Activated CD4-positive, alpha-beta T cell treated with anti-CD3 and anti-CD28 coated beads for 48 hours (primary cell): ENCODE data around the gene AKAP6.

Experiments used
- DNase-seq: peaks from one replicate; pipeline ENCODE4 v3.0.0-alpha.2; 2020

AKAP6 gene

DNA sequence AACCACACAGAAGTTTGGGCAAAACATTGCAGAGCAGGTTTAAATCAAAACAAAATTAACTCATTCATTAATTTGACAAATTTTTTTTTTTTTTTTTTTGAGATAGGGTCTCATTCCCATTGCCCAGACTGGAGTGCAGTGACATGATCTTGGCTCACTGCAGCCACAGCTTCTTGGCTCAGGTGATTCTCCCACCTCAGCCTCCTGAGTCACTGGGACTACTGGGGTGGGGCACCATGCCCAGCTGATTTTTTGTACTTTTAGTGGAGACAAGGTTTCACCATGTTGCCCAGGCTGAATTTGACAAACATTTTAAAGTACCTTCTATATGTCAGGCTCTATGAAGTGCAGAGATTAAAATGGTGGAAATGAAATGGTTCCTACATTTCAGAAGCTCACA, 352.5 kb downstream of the AKAP6 start:
- no peak for DNase-seq

DNA sequence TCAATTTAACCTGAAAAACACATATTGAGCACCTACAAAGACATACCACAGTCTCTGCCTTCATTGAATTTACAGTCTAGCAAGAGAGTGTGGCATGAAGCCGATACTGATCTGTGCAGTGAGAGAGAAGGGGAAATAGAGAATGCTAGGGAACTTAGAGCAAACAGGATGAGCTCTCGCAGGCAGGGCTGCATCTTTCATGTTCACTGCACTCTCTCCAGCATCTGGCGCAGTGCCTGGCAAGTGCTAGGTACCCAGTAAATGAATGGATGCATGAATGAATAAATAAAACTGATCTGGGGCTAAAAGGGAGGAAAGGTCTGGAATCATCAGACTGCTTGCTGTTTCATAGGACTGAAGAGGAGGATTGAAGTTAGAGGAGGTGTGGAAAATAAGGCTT, 353.1 kb downstream of the AKAP6 start:
- no peak for DNase-seq

DNA sequence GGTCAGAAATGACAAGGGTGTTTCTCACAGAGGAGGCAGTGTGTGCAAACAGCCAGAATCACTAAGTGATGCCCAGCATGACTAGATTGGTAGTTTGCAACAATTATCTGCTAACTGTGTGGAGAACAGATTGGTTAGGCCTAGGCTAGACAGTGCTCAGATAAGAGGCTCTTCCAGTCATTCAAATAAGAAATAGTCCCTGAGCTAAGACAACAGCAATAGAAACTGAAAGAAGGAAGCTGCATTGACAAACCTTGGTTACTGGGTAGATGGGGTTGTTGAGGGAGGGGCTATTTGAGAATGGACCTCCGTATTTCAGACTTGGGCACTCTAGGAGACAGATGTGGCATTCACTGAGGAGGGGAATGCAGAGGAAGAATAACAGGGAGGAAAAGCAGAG, 354.6 kb downstream of the AKAP6 start:
- DNase-seq = no peak

DNA sequence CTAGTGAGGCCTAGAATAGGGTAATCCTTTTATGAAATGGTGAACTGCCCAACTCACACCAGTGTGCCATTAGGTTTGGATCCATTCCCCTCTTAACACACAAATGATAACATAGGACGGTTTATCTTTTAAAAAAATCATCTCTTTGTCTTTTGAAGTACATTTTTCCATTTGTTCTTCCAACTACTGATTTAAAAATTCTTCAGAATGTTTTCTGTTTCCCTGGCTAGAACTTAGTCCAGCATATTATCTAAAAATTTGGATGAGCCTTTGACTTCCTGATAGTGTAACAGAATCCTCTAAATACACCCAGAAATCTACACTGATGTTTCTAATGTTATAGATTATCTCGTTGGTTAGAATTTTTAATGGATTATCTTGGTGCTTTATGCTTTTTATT, 359.8 kb downstream of the AKAP6 start:
- DNase-seq = no peak

DNA sequence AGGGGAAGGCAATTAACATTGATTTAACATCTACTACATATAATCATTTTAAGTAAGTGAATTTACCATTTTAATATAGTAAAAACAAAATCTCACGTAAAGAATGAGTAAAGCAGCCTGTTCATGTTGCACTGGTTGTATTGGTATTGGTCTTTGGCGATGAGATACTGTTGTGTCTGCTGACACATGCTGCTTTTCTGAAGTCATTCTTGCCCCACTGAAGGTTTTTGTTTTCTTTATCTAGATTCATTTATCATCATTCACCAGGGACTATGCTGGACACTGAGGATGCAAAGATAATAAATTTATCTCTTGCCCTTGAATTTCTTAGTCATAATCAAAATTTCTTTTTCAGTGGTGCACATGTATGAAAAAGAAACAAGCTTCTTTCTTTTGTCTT, 363.3 kb downstream of the AKAP6 start:
- DNase-seq = no peak

DNA sequence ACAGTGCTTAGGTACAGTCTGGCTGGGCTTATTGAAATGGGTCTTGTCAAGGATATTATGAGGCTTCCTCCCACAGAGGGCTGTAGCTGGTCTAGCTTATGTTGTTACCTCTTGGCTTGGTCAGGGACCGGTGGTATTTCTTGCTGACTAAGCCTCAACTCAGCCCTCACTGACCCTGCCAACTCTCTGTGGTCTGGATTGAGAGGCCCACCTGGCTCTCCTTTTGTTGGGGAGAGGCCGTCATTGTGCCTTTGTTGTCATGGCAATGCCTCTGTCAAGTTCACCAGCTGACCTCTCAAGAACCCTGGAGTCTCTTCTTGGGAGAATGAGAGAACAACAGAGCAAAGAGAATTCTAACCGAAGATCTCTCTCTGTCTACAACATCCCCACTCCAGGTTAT, 364.0 kb downstream of the AKAP6 start:
- no peak for DNase-seq

DNA sequence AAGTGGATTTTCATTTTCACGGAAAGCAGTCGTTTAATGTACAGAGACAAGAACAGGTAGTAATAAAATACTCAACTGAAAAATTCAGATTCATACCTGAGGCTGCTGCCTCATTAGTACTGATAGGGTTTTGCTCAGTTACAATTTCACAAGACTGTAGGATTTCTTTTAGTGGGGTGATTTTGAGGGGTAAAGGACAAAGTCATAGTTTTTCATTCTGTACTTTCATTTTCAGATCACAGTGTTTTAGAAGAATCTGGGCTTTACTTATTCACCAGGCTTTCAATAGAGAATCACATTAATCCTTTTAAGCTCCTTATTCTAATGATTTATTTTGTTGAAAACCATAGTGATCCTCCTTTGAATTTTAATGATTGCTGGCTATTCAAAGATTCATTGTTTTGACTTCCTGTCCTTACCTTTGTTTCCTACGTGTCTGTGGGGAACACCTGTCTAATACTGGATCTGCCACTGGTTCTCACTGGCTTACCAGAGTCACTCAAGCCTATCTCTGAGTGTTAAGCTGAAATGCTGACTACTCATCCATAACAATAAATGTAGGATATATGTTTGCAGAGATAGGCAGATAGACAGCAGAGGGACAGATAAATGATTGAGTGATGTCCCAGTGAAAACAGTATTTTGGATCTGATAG, 365.8 kb downstream of the AKAP6 start:
- no peak for DNase-seq

DNA sequence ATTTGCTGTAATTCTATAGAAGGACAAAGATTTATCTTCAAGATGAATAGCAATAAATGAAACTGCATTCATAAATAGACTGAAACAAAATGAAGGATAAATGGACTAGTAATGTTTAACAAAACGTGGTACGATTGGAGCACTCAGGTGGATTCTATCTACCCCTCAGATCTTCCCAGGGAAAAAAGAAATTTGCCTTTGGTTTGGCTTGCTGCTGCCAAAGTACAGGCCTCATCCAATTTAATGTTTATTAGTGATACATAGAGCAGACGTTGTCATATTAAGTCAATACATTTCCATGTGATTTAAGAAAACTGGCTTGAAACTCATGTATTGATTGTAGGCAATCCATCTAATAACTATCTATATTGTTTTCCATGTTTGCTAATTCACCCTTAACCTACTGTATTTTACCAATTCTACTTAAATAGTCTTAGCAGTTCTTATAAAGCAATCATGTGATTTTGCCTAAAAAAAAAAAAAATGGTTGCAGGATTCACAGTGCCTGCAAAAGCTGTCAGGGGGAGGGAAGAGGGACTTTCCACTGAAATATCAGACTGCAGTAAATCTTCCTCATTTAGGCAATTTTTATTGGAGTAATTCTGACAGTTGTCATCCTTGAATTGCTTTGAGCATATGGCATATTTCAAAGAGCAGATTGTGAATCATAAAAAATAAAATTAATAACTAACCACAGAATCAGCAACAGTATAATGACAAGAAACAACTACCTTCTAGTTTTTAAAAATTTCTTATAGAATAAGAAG, 367.4 kb downstream of the AKAP6 start:
- no peak for DNase-seq

DNA sequence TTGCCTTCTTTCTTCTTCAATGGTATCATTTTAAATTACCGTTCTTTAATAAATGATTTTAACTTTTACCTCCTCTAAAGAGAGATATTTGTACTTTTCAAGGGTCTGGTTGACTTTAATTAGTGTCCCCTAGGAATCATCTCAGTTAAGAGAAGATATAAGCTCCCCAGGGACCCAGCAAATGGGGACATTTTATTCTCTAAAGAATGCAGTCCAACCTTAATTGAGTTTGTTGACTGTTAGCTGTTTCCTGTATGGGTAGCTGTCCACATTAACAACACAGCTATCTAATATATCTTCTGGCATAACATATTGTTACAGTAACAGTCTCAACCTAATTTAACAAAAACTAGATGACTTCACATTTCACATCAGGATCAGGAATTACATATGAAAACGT, 368.0 kb downstream of the AKAP6 start:
- no peak for DNase-seq

DNA sequence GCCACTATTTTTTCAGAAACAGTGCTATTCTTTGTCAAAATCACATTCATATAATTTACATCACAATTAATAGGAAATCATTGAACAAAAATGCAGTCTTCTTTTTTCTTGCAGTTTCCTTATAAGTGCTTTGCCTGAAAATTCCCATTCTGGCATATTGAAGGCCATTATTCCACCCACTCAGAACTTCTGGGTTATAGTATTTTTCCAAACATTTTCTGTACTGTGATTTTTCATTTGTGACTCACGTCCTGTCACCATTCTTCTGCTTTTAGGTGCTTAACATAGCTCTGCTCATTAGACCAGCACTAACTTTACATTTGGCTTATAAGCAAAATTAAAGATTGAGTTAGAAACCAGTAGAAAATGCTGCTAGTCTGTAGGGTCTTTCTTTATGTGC, 368.6 kb downstream of the AKAP6 start:
- DNase-seq = no peak

DNA sequence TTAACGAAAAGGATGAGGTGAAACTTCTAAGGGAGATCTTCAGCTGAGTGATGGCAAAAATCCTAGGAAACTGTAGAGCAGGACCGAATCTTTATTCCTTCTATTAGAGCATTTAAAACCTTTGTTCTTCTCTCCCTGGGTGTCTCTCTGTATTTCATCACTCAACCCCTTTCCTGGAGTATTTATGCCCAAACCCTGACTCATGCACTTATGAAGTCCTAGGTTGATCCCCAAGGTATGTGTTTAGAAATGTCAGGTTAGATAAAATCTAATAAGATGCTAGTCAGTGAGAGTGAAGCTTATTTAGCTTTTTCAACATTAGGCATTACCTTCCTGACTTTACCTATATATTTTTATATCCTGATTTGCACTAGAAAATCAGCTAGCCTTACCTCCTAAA, 369.7 kb downstream of the AKAP6 start:
- DNase-seq = no peak

DNA sequence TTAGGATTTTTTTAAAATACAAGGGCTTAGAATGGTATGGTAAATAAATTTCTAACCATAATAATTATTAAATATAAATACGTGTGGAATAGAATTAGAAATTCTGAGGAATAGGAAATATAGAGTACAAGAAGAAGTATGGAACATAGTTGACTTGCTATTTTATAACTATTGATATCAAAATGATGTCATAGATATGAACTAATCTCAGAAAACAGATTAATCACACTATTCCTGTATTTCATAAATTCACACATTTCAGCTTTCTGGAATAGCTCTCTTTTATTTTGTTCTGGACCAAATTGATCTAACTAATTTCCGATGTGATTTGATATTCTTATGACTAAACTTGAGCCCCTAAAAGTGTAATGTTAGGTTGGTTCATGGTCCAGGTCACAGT, 372.4 kb downstream of the AKAP6 start:
- no peak for DNase-seq

DNA sequence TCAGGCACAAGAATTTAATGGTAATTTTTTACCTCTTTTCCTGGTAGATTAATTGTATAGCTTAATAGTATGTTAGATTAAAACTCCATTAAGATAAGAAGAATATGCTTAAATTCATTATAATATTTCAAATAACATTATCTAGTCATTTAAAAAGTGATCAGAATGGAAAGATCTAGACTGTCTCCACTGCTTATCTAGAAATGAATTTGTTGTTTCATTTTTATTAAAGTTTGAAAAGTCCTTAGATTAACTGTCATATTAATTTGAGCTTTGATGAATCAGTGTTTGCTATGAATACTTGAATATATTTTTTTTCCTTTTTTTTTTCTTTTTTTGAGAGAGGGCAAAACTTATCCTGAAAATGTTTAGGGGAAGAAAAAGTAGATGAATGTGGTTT, 373.0 kb downstream of the AKAP6 start:
- no peak for DNase-seq

DNA sequence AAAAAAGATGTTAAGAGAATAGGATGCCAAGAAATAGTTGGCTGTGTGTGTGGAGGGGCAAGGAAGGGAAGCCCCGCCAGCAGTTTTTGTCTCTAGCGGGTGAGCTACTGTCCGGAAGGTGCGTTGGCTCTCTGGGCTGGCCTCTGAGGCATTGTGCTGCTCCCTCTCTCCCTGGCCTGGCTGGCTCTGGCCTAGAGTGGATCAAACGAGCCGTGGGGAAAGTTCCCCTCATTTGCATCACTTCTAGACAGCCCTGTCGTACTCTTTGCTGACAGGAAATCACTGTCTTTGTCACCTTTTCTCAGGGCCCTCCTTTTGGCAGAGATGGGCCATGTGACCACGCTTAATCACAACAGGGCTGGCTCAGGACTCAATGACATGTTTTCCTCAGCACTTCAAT, 373.5 kb downstream of the AKAP6 start:
- peak; percentile 40 for DNase-seq

DNA sequence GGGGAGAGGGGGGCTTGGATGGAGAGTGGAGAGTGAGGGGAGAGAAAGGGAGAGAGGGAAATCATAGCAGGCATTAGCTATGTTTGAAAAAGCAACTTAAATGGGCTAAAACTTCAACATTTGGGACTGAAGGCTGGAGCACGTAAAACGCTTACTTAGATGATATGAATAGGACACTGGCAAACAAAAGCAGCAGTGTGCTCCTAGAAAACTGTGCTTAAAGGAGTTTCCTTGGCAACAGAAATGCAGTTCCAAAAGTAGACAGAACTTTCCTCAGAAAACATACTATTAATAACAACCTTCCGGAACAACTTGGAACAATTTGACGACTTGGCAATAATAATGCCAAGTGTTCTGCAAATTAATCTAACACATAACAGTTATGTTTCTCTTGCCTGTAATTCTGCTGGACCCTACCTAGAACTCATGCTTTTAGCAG, 374.1 kb downstream of the AKAP6 start:
- DNase-seq = no peak

DNA sequence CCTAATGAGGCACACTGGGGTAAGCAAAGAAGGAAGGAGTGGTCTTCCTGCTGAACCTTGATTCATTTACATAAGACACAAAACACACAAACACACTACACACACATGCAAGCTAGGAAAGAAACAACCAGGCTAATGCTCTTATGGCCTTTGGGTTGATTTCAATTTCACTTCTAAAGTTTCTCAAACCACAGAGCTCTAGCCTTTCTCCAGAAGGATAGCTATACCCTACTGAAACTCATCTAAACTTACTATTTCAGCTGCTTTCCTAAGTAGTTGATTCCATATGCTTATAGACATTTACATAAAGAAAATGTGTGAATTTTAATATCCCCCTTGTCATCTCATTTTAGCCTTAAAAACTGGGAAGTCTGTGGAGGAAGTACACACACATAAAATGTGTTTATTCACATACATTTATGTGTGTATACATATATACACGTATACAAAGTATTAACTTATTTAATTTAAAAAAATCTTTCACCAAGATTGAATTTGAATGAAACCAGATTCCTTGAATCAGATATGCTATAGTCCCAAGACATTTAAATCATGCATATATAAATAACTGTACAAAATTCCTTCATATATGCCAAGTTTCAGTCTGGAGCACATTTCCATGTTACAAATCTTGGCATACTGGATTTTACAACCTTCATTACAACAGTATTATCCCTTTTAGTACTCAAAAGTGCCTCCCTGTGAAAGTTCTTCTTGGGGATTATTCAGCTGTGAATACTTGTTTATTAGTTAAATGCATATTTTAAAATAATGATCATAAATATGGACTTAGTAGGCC, 377.8 kb downstream of the AKAP6 start:
- DNase-seq = no peak

DNA sequence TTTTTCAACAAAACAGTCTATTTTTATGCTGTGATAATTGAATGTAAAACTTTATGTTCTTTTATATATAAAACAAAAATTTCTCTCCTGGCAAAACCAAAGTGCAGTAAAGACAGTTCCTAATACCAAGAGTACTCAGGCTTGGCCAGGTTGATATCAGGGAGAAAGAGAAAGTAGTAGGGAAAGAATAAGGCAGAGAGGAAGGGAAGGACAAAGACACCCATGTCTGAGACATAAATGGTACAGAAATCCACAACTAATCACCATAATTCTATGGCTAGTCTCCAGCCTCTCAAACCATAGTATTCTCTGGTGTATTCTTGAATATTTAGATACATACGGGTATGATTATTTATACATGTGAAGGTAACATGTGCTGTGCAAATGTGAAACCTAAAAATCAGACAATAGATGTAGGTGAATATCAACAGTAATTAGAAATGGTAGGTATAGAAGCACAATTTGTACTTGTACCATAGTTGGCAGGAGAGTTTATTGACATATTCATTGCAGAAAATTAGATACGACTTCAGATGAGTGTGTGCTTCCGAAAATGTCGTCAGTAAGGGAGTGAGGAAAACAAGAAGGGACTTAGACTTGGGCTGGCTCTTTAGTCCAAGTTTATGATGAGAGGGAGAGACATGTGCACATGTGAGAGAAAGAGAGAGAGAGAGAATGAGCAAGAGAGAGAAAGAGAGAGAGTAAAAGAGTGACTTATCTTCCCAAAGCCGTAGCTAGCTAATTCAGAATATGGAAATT, 378.8 kb downstream of the AKAP6 start:
- no peak for DNase-seq

DNA sequence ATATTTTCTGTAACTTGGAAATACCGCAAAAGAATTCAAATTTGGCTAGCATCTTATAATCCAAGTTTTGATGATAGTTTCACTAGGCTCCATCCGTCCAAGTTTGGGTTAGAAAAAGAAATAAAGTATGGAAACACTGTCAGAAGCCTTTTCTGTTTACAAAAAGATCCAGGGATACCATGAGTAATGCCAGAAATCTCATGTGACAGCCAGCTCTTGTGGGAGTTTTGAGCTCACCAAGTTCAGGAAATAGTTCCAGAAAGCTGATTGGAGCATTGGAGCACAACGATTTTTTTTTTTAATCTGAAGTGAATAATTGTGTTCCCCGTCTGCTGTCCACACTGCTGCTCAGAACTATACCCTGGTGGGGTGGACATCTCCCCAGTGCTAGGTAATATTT, 379.9 kb downstream of the AKAP6 start:
- DNase-seq = no peak

DNA sequence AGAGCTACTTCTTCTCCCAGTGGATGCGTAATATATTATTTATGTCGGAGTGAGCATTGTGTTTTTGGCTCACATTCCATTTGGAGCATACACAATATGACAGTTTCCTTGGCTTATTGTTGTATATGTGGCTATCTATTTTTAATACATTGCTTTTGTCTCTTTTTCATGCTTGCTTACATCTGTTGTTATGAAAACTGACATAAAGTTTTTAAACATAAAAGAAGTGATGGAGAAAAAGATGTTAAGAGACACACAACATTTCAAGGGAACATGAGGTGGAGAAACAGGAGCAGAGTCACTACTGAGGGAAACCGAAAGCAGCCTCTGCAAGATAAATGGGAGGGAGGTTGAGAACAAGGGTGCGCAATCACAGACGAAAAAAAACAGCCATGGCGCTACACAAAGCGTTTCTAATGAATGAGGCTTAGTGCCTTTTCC, 381.2 kb downstream of the AKAP6 start:
- no peak for DNase-seq

DNA sequence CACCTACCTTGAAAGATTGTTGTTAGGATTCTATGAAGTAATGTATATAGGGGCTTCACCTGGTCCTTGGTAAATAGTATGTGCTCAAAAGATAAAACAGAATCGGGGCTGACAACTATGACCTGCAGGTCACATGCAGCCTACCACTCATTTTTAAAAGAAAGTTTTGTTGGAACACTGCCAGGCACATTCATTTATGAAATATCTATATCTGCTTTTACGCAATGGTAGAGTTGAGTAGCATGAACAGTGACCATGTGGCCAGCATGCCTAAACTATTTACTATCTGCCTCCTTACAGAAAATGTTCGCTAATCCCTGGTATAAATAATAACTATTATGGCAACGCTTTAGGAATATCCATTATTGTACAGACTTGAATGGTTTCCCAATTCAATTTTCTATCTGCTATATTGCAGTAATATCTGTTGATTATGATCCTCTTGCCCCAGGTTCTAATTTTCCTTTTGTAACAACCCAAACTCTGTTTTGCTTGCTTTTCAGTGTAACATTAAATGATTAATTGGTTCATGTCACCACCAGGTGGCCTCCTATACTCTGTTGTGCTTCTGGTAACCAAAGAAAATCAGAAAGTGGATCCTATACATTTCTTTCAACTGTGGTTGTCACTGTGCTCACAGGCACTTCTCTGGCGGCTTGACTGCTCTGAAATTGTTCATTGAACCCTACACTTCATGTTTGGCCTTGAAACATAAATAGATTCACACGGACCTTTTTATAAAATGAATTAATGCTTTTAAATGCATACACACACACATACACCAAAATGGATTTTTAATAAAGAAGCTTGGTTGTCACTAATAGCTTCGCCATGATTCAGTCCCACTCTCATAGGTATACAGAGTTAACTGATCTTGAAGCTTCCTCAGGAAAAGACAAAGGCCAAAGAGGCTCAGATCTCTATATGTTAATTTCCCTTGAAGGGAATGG, 381.9 kb downstream of the AKAP6 start:
- peak; percentile 7 for DNase-seq

DNA sequence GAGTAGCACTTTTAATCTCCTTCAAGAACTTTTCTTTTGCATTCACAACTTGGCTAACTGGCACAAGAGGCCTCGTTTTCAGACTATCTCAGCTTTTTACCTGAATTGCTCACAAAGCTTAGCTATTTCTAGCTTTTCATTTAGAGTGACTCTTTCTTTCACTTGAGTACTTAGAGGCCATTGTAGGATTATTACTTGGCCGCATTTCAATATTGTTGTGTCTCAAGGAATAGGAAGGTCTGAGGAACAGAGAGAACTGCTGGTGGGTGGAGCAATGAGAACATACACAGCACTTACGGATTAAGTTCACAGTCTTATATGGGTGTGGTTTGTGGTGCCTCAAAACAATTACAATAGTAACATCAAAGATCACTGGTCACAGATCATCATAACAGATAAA, 384.8 kb downstream of the AKAP6 start:
- no peak for DNase-seq

DNA sequence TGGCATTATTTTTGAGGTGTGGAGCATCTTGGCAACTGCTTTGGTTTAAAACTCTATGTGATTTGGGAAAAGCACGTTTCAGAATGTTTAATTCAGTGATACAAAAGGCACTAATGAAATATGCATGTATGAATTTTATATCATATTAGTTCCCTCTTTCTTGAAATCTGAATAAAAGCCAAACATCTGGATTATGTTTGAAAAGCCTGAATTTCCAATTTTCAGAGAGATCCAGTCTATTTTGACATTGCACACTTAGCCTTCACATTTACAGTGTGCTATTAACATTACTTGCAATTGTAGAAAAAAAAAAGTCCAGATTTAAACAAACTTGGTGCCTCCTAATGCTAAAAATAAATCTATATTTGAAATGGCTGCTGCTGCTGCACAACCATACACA, 390.5 kb downstream of the AKAP6 start:
- no peak for DNase-seq
